ENCODE data around the gene COL6A2.
A peak's percentile ranks its signal among the peaks of the same experiment; 100 is the strongest.

The COL6A2 gene

GRCh38 chr21:46159390-46159789 is 61.5 kb downstream of the COL6A2 start:
- no peaks in the 10 kb centered on the region for H3K4me1 ChIP-seq
- no peak overlapping the region for H3K27ac ChIP-seq
- H3K36me3 ChIP-seq (ENCODE audit: control insufficient read depth, insufficient read depth, low read length): no peaks in the 10 kb centered on the region
- H3K9me3 ChIP-seq (ENCODE audit: control insufficient read depth, low read length): no peaks in the 10 kb centered on the region
- no peak overlapping the region for H3K4me2 ChIP-seq (ENCODE audit: low read length)
- no peak for TF ChIP-seq CTCF (IDR thresholded peaks at IDR 0.05)
- no peak overlapping the region for H3K9ac ChIP-seq
- H3K4me3 ChIP-seq (ENCODE audit: low read depth, low read length): no peak overlapping the region
- no peaks in the 10 kb centered on the region for H3K27me3 ChIP-seq (ENCODE audit: control insufficient read depth, insufficient read depth, low read length)
- H3K79me2 ChIP-seq: no peaks in the 10 kb centered on the region
- H2AFZ ChIP-seq: no peak overlapping the region

- Histone ChIP-seq H3K27ac (no peak overlapping the region), H3K4me2 (ENCODE audit: low read length) (no peak overlapping the region), H3K4me1 (no peaks in the 10 kb centered on the region), H2AFZ (no peak overlapping the region), H3K27me3 (ENCODE audit: control insufficient read depth, insufficient read depth, low read length) (no peaks in the 10 kb centered on the region), H3K79me2 (no peaks in the 10 kb centered on the region), H3K9me3 (ENCODE audit: control insufficient read depth, low read length) (no peaks in the 10 kb centered on the region), H3K9ac (no peak overlapping the region), H3K36me3 (ENCODE audit: control insufficient read depth, insufficient read depth, low read length) (no peaks in the 10 kb centered on the region), H3K4me3 (ENCODE audit: low read depth, low read length) (no peak overlapping the region)
- TF ChIP-seq CTCF (IDR thresholded peaks at IDR 0.05): no peak
These were observed 62.1 kb downstream of the COL6A2 start for GRCh38 chr21:46159841-46160656.

DNA sequence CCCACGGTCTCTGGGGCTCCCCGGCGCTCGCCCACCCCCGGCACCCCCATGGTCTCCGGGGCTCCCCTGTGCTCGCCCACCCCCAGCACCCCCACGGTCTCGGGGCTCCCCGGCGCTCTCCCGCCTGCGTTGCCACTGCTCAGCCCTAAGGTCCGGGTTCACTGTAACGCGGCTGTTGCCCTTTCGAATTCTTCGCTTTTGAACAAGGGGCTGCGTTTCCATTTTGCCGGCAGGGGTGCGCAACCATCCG is 62.7 kb downstream of the COL6A2 start:
- Histone ChIP-seq H3K27me3 (ENCODE audit: control insufficient read depth, insufficient read depth, low read length) (no peaks in the 10 kb centered on the region), H2AFZ (no peak overlapping the region), H3K27ac (no peak overlapping the region), H3K9me3 (ENCODE audit: control insufficient read depth, low read length) (no peaks in the 10 kb centered on the region), H3K4me1 (no peaks in the 10 kb centered on the region), H3K36me3 (ENCODE audit: control insufficient read depth, insufficient read depth, low read length) (no peaks in the 10 kb centered on the region), H3K4me3 (ENCODE audit: low read depth, low read length) (no peak overlapping the region), H3K9ac (no peak overlapping the region), H3K79me2 (no peaks in the 10 kb centered on the region), H3K4me2 (ENCODE audit: low read length) (no peak overlapping the region)
- no peak for TF ChIP-seq CTCF (IDR thresholded peaks at IDR 0.05)

DNA sequence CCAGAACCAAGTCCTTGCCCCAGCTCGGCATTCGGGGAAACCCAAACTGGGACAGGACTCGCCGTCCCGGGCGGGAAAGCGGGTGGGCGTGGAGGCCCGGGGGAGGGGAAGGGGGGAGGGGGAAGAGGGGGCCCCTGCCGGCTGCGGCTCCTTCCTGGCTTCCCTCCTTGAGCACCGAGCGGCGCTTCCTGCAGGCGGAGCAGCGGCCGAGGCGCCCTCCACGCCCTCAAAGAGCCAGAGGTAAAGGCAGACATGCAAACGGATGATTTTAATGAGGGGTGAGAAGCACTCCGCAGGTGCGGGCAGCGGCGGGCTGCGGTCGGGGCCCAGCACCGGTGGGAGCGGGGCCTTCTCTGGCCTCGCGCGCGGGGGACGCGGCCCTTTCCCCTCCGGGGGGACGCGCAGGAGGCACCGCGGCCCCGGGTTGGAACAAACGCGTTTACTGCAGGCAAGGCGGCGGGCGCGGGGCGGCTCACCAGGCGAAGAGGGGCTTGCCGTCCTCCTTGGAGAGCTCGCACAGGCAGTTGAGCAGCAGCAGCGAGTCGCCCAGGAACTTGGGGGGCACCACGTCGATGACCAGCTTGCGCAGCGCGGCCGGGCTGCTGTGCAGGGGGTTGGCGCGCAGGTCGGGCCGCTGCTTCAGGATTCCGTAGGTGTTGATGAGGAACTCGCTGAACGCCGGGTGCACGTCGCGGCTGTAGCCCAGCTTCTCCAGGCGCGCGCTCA is 63.2 kb downstream of the COL6A2 start:
- H3K9me3 ChIP-seq (ENCODE audit: control insufficient read depth, low read length): no peaks in the 10 kb centered on the region
- H3K27ac ChIP-seq: no peak overlapping the region
- H3K4me2 ChIP-seq (ENCODE audit: low read length): no peak overlapping the region
- no peak for TF ChIP-seq CTCF (IDR thresholded peaks at IDR 0.05)
- no peaks in the 10 kb centered on the region for H3K36me3 ChIP-seq (ENCODE audit: control insufficient read depth, insufficient read depth, low read length)
- no peaks in the 10 kb centered on the region for H3K4me1 ChIP-seq
- no peak overlapping the region for H3K4me3 ChIP-seq (ENCODE audit: low read depth, low read length)
- H3K79me2 ChIP-seq: no peaks in the 10 kb centered on the region
- H3K9ac ChIP-seq: no peak overlapping the region
- H2AFZ ChIP-seq: peak overlapping the region; percentile 58
- no peaks in the 10 kb centered on the region for H3K27me3 ChIP-seq (ENCODE audit: control insufficient read depth, insufficient read depth, low read length)

All from parathyroid adenoma (tissue), 2 donors.